GM12874 (cell line): ENCODE data around the gene COPS9.

Source experiments
- TF ChIP-seq, protein P1 (sequence below): IDR thresholded peaks from 2 replicates; pipeline ENCODE4 v1.5.1; 2011; ENCODE audit warnings: low read depth, mild to moderate bottlenecking, control low read depth, low read length, moderate library complexity; ENCODE audit not compliant: insufficient read depth

COPS9 gene

DNA sequence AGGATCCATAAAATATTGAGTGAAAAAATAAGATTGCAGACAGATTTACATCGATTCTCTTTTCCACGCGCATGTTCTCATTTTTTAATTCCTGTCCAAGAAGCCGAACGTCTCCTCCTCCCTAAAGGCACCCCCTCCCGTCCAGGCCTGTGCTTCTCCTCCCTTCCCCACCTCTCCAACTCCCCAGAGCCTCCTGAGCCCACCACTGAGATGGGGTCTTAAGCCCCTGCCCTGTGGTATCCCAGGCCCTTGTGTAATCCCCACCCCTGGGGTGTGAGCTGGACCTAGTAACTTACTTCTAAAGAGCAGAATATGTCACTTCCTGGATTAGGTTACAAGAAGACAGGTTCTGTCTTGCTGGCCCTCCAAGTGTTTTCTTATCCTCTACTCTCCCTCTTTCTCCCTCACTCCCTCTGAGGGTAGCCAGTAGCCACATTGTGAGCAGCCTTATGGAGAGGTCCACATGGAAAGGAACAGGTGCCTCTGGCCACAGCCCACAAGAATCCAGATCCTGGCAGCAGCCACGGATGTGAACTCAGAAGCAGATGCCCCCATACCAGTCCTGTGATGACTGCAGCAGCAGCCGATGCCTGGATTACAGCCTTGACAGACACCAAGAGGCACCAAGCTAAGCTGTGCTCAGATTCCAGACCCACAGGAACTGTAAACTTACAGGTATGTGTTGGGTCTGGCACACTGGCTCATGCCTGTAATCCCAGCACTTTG is 44.0 kb upstream of the COPS9 start:
- TF ChIP-seq, protein P1, sequence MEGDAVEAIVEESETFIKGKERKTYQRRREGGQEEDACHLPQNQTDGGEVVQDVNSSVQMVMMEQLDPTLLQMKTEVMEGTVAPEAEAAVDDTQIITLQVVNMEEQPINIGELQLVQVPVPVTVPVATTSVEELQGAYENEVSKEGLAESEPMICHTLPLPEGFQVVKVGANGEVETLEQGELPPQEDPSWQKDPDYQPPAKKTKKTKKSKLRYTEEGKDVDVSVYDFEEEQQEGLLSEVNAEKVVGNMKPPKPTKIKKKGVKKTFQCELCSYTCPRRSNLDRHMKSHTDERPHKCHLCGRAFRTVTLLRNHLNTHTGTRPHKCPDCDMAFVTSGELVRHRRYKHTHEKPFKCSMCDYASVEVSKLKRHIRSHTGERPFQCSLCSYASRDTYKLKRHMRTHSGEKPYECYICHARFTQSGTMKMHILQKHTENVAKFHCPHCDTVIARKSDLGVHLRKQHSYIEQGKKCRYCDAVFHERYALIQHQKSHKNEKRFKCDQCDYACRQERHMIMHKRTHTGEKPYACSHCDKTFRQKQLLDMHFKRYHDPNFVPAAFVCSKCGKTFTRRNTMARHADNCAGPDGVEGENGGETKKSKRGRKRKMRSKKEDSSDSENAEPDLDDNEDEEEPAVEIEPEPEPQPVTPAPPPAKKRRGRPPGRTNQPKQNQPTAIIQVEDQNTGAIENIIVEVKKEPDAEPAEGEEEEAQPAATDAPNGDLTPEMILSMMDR = no peak

DNA sequence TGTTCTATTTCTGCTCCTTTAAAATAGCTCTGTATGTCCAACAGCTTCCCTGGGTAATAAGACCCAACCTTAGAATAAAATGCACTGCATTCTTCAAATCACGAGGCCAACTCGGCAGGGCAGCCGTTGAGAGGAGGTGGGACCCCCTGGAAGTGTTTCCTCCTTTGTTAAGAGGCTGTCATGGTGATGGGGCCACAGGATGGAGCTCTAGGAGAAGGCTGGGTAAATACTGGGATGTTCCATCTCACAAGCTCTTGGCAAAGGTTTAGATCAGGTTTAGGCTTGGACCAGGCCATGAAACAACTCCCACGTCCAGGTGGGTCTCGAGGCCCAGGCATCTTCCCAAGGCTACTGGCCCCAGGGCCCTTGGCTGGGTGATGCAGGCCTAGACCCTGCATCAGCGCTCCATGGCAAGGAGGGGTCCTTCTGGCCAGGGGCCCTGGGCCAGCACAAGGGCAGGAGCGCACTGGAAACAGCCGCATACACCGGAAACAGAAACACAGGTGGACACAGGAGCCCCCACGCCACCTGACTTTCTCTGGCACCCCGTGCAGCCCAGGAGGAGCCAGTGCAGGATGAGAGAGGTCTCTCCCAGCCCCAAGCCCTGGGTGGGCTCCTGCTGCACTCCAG is 43.2 kb upstream of the COPS9 start:
- TF ChIP-seq, protein P1 = no peak

DNA sequence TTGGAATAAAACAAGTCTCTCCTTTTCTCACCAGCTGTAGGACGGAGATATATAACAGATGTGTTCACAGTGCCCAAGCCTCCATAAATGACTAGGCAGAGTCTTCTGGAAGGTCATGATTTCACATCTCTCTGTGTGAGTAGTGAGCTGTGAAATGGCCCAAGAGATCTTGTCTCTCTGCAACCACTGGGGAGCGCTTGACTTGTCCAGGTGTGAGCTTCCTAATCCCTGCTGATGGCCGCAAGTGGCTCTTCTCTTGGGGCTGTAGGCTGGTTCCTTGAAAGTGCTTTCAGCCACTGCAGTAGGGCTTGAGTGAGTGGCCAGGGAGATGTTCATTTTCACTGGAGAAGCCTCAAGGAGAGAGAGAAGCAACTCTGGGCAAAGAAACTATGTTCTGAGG is 42.5 kb upstream of the COPS9 start:
- TF ChIP-seq, protein P1 = no peak

DNA sequence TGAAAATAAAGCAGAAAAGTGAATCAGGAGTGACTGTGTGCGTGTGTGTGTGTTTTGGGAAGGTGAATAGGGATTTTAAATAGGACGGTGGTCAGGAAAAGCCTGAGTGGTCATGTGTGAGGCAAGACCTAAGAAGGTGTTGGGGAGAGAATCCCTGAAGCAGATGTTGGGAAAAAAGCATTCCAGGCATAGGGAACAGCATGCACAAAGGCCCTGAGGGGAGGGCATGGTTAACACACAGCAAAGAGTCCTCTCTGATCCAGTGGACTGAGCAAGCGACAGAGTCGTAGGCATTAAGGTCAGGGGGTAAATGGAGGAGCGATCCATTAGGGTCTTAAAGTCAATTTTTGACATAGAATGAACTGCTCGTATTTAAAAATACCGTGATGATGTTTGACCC is 38.4 kb upstream of the COPS9 start:
- TF ChIP-seq, protein P1 = no peak

DNA sequence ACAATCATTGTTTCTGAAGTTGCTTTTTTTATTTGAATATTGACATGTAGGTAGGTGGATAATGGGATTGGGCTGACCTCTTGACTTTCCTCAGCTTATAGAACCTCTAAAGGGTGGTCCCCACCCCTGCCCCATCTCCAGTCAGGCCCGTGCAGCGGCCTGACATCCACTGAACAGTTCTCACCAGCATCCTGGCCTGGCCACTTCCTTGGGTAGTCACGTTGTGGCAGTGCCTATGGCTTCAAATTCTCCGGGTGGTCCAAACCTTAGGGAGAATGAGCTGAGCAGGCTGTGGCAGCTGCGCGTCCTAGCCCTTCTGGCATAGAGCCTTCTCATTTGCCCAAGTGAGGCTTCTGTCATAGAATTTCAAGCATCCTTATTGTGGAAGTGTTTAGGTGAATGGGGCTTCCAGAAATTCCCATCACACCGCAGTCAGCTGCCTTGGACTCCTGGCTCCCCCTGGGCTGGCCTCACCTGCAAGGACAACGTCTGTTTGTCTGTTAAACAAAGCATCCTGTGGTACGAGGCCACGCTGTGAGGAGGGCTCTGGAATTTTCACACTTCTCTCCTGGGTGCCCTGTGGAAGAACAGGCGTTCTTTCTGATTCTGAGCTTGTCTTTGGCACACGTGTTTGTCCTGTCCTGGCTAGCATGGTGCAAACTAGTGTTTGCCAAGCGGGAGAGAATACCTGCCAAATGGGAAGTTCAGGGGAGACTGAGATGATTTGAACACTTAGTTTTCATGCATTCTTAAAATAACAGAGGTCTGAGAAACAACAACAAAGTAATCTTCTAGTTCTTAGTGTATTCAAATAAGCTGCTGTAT is 36.2 kb upstream of the COPS9 start:
- TF ChIP-seq, protein P1 = no peak

DNA sequence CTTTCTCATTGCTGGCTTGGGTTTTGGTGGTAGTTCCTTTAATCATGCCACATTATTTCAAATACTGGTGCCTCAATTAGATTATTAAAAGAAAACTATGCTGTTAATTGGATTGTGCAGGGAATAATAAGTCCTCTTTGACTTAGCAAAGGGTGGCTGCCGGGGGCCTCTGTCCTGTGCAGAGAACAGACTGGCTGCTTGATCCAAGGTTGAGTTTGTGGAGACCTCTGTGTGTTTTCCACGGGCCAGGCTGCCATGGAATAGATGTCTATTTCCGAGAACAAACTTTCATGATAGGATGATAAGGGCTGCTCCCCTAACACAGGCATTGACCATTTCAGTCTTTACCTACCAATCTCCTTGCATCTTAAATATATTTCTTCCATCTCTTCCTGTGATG is 34.8 kb upstream of the COPS9 start:
- TF ChIP-seq, protein P1 = no peak

DNA sequence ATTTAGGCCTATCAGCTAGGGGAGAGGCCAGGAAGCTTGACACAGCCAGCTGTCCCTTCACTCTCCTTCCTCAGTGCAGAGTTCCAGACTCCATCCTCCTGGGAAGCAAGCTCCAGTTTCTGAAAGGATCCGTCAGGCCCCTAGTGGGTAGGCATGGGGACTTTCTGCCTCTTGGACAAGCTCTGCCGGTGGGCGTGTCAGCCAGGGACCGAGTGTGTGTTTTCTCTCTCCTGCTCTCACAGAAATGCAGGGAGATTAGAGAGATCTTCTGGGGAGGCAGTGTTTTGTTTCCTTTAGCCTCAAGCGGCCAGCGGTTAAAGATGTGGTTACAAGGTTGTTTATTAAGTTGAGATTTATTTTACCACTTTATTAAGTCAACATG is 34.2 kb upstream of the COPS9 start:
- TF ChIP-seq, protein P1 = no peak
